ENCODE results near the gene MRPL21. TPM values are rescaled to one million over a fixed set of nuclear protein-coding genes. Genes with fewer than 3 reads are reported as not detected.

The MRPL21 gene
- total and polyA plus RNA-seq, 2 of the 8 experiments (the other 6 are each of a cell fraction or from before 2014, with no cell fraction given): 102 to 107 TPM

DNA sequence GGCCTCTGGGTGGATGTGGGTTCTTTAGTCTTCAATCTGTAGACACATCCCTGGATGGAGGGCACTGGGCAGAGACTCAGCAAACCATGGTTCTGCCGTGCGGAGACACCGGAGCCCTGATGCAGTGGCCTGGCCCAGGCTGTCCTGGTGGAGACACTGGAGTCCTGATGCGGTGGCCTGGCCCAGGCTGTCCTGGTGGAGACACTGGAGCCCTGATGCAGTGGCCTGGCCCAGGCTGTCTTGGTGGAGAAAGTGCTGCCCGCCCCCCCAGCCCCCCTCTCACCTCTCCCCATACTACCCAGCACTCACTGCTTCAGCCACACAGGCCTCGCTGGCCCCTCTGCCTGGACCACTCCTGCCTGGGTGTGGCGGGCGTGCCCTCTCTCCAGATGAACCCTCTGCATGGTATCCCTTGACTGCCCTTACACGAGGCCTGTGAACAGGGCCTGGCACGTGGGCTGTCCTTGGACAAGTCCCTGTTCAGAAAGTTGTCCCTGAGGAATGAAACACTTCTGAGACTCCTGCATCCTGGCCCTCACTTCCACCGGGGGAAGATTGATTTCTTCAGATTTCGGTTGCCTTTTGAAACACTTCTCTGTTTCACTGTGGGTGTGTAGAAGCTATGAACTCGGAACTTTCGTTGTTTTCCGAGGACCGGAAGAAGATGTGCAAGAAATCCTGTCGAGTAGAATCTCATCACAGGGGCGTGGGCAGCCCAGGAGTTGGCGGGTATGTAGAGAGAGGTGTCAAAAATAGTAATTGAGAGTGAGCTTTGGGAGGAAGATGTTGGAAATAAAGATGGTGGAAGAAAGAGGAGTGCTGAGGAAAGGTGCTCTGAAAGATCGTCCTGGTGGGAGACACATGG, 26.3 kb upstream of the MRPL21 start:
- ChIA-PET POLR2A (ENCODE audit: partially characterized antibody) (no interaction called here), CTCF (ENCODE audit: partially characterized antibody) (interaction anchor here (0.5 kb wide), 1 partner anchor 99 kb away, joined by 3 read pairs; no protein-coding TSS in a partner anchor)
- no peak overlapping the region for H4K5ac ChIP-seq (ENCODE audit: insufficient read length, low read depth, low read length)
- no peaks in the 10 kb centered on the region for H3K27me3 ChIP-seq (replicated peaks in 1 of 4; ENCODE audit: control insufficient read depth in 3 of 4, extremely low read depth in 1 of 4, insufficient read depth in 3 of 4, low read length in 3 of 4)
- peaks cover 3 to 7% of the 10 kb centered on the region in 2 experiments for H4K20me1 ChIP-seq (replicated peaks in 1 of 2; ENCODE audit: control insufficient read depth in 1 of 2, insufficient read depth in 2 of 2, low read length in 2 of 2)
- H3K14ac ChIP-seq (ENCODE audit: insufficient read length): no peak overlapping the region
- H3K79me2 ChIP-seq (ENCODE audit: control insufficient read depth in 1 of 2, insufficient read depth in 2 of 2, low read length in 2 of 2): no peaks in the 10 kb centered on the region
- DNase-seq (ENCODE audit: low read depth in 1 of 2, low spot score in 2 of 2): no peak
- no peak overlapping the region for H4K91ac ChIP-seq (replicated peaks; ENCODE audit: insufficient read length, low read length)
- H2BK12ac ChIP-seq (ENCODE audit: low read depth, low read length): no peak overlapping the region
- H3K23me2 ChIP-seq (ENCODE audit: low read depth, low read length): no peaks in the 10 kb centered on the region
- no peak overlapping the region for H3K18ac ChIP-seq (ENCODE audit: extremely low read depth, low read length)
- no peak overlapping the region for H3K56ac ChIP-seq (replicated peaks; ENCODE audit: insufficient read length, low read depth, low read length)
- FAIRE-seq: no peak
- no peak overlapping the region for H3K23ac ChIP-seq (ENCODE audit: insufficient read length)
- no peak overlapping the region for H2BK5ac ChIP-seq (ENCODE audit: low read depth, low read length)
- no peak overlapping the region for H2AK5ac ChIP-seq (ENCODE audit: low read depth, low read length)
- no peak overlapping the region for H3K4me3 ChIP-seq (ENCODE audit: extremely low read depth in 1 of 4, insufficient read depth in 2 of 4, low read depth in 3 of 4, low read length in 4 of 4)
- no peak overlapping the region for H3K27ac ChIP-seq (ENCODE audit: low read depth, low read length)
- H3K4me1 ChIP-seq (replicated peaks in 1 of 4; ENCODE audit: control insufficient read depth in 3 of 4, insufficient read depth in 4 of 4, low read length in 3 of 4): no peaks in the 10 kb centered on the region
- no peak overlapping the region for H2BK120ac ChIP-seq (replicated peaks; ENCODE audit: low read depth, low read length)
- H2BK20ac ChIP-seq (ENCODE audit: low read length): no peak overlapping the region
- H3K4me2 ChIP-seq (ENCODE audit: insufficient read depth in 1 of 2, low read depth in 2 of 2, low read length in 2 of 2): no peak overlapping the region
- no peak overlapping the region for H3K9ac ChIP-seq (replicated peaks in 1 of 4; ENCODE audit: extremely low read depth in 1 of 4, low read depth in 3 of 4, low read length in 3 of 4)
- no peak overlapping the region for H2AFZ ChIP-seq (ENCODE audit: low read length)
- H4K8ac ChIP-seq (ENCODE audit: extremely low read depth, insufficient read depth, low read length): no peak overlapping the region
- H3K36me3 ChIP-seq (ENCODE audit: control insufficient read depth in 2 of 4, insufficient read depth in 4 of 4, low read length in 3 of 4): peaks cover 0 to 22% (median 14%) of the 10 kb centered on the region in 4 experiments; a peak in 5 of 8 replicates
- H3K79me1 ChIP-seq (ENCODE audit: low read depth, low read length): no peaks in the 10 kb centered on the region; the same call in 1 of the 2 replicates
- no peak overlapping the region for H3K4ac ChIP-seq (replicated peaks; ENCODE audit: insufficient read length, low read depth, low read length)
- H2BK15ac ChIP-seq (ENCODE audit: low read length): no peak overlapping the region
- WGBS, 2 experiments (ENCODE audit: extremely low coverage in 1 of 2, insufficient coverage in 1 of 2, insufficient read length in 1 of 2, insufficient replicate concordance in 2 of 2, low coverage in 1 of 2, low lambda C conversion rate in 2 of 2, missing lambda C conversion rate in 1 of 2): 87% methylated on average over 17 of the region's 20 CpGs; no CpG with 5 or more reads in 1 of the 2 experiments
- peaks cover 8 to 11% of the 10 kb centered on the region in 2 experiments; a peak in 3 of 4 replicates for H3K9me3 ChIP-seq (ENCODE audit: insufficient read depth in 2 of 2, low read depth in 1 of 2, low read length in 1 of 2)
- TF ChIP-seq HDAC2 (IDR thresholded peaks at IDR 0.05; ENCODE audit: borderline replicate concordance in 1 of 2, low read depth in 2 of 2, low read length in 2 of 2) (no peak), BCL11A (IDR thresholded peaks at IDR 0.05; ENCODE audit: low read depth in 2 of 2, low read length in 2 of 2) (no peak), CTBP2 (IDR thresholded peaks at IDR 0.05; ENCODE audit: borderline replicate concordance, insufficient read depth, insufficient read length, low read length) (no peak), SP1 (IDR thresholded peaks at IDR 0.05; ENCODE audit: low read depth, low read length) (no peak)
- TF ChIP-seq, protein P1, sequence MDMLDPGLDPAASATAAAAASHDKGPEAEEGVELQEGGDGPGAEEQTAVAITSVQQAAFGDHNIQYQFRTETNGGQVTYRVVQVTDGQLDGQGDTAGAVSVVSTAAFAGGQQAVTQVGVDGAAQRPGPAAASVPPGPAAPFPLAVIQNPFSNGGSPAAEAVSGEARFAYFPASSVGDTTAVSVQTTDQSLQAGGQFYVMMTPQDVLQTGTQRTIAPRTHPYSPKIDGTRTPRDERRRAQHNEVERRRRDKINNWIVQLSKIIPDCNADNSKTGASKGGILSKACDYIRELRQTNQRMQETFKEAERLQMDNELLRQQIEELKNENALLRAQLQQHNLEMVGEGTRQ (IDR thresholded peaks at IDR 0.05; ENCODE audit: low read length): no peak
